ENCODE measurements around the gene EXOSC9. TPM values are rescaled to one million over a fixed set of nuclear protein-coding genes. Genes with fewer than 3 reads are reported as not detected.

EXOSC9 gene
- total RNA-seq, 2 experiments from 2014 or later: 58.4 to 66.0 TPM

GRCh38 chr4:121824950-121825349, 23.8 kb downstream of the EXOSC9 start:
- BruUV-seq (replicated peaks): no TSS peak
- H3K4me1 ChIP-seq (ENCODE audit: insufficient read depth, low read length, poor library complexity, severe bottlenecking): peaks cover 35% of the 10 kb centered on the region
- peak overlapping the region; percentile 89; the same call in 1 of the 2 replicates for H3K4me2 ChIP-seq (ENCODE audit: low read length)
- no peaks in the 10 kb centered on the region for H3K9me2 ChIP-seq (ENCODE audit: insufficient read depth, low read length)
- peak overlapping the region; percentile 74; the same call in 1 of the 2 replicates for H2AFZ ChIP-seq (ENCODE audit: low read length)
- H4K20me1 ChIP-seq (ENCODE audit: insufficient read depth, low read length): peaks cover 24% of the 10 kb centered on the region
- DNase-seq (ENCODE audit: low spot score): peak; percentile 17
- ChIA-PET POLR2A (interaction anchor here (0.6 to 3.7 kb wide), 7 partner anchors 10 to 45 kb away, joined by 4 to 29 read pairs (median 16); partner anchors contain the start of genes BBS7 and EXOSC9), CTCF (ENCODE audit: unreplicated experiment) (no interaction called here)
- H3K4me3 ChIP-seq (ENCODE audit: low read depth, low read length, poor library complexity, severe bottlenecking): no peak overlapping the region
- TF ChIP-seq CTCF (conservative IDR thresholded peaks at IDR 0.05; ENCODE audit: low read length): no peak
- TF ChIP-seq EZH2phosphoT487 (IDR thresholded peaks at IDR 0.05; ENCODE audit: borderline replicate concordance, low read depth, low read length): no peak
- H3K36me3 ChIP-seq (ENCODE audit: insufficient read depth, low read length): peaks cover 62% of the 10 kb centered on the region
- no peaks in the 10 kb centered on the region for H3K9me3 ChIP-seq (ENCODE audit: low read length)
- no peak overlapping the region for H3K27ac ChIP-seq (ENCODE audit: low read depth, low read length, poor library complexity, severe bottlenecking)
- H3K79me2 ChIP-seq (ENCODE audit: insufficient read depth, low read depth, low read length): peaks cover 37% of the 10 kb centered on the region
- intact Hi-C loops (cut with micrococcal nuclease; ENCODE audit: unreplicated experiment): loop anchor here (1.0 to 10.0 kb wide), 4 partner anchors 45 to 1097 kb away; partner anchors contain the start of genes BBS12, BBS7, BLTP1 and NUDT6

- no peaks in the 10 kb centered on the region for H3K9me3 ChIP-seq (ENCODE audit: low read length)
- ChIA-PET POLR2A (interaction anchor here (0.6 to 1.6 kb wide), 10 partner anchors 14 to 619 kb away, joined by 3 to 6 read pairs (median 4); partner anchors contain the start of gene EXOSC9), CTCF (ENCODE audit: unreplicated experiment) (no interaction called here)
- H2AFZ ChIP-seq (ENCODE audit: low read length): no peak overlapping the region
- intact Hi-C loops (cut with micrococcal nuclease; ENCODE audit: unreplicated experiment): loop anchor here (10.0 kb wide), 1 partner anchor 907 kb away; the partner anchor contains the start of gene BBS12
- H3K4me3 ChIP-seq (ENCODE audit: low read depth, low read length, poor library complexity, severe bottlenecking): no peak overlapping the region
- H3K36me3 ChIP-seq (ENCODE audit: insufficient read depth, low read length): peaks cover 48% of the 10 kb centered on the region
- H3K9me2 ChIP-seq (ENCODE audit: insufficient read depth, low read length): no peaks in the 10 kb centered on the region
- DNase-seq (ENCODE audit: low spot score): no peak
- BruUV-seq (replicated peaks): no TSS peak
- H3K79me2 ChIP-seq (ENCODE audit: insufficient read depth, low read depth, low read length): peaks cover 8% of the 10 kb centered on the region; the same call in 1 of the 2 replicates
- no peak for TF ChIP-seq EZH2phosphoT487 (IDR thresholded peaks at IDR 0.05; ENCODE audit: borderline replicate concordance, low read depth, low read length)
- no peak for TF ChIP-seq CTCF (conservative IDR thresholded peaks at IDR 0.05; ENCODE audit: low read length)
- no peak overlapping the region for H3K27ac ChIP-seq (ENCODE audit: low read depth, low read length, poor library complexity, severe bottlenecking)
- H4K20me1 ChIP-seq (ENCODE audit: insufficient read depth, low read length): no peaks in the 10 kb centered on the region
- peaks cover 11% of the 10 kb centered on the region for H3K4me1 ChIP-seq (ENCODE audit: insufficient read depth, low read length, poor library complexity, severe bottlenecking)
- no peak overlapping the region for H3K4me2 ChIP-seq (ENCODE audit: low read length)
These were observed 26.7 kb downstream of the EXOSC9 start for GRCh38 chr4:121827853-121828252.

GRCh38 chr4:121829511-121829910, 28.4 kb downstream of the EXOSC9 start:
- intact Hi-C loops (cut with micrococcal nuclease; ENCODE audit: unreplicated experiment): loop anchor here (10.0 kb wide), 1 partner anchor 905 kb away; the partner anchor contains the start of gene BBS12

More at GRCh38 chr4:121829511-121829910, 28.4 kb downstream of the EXOSC9 start:
- CTCF ChIA-PET (ENCODE audit: unreplicated experiment): no interaction called here
- no peak overlapping the region for H3K4me3 ChIP-seq (ENCODE audit: low read depth, low read length, poor library complexity, severe bottlenecking)
- H3K9me3 ChIP-seq (ENCODE audit: low read length): no peaks in the 10 kb centered on the region
- H4K20me1 ChIP-seq (ENCODE audit: insufficient read depth, low read length): no peaks in the 10 kb centered on the region
- H3K79me2 ChIP-seq (ENCODE audit: insufficient read depth, low read depth, low read length): no peaks in the 10 kb centered on the region
- no TSS peak for BruUV-seq (replicated peaks)
- H3K4me2 ChIP-seq (ENCODE audit: low read length): no peak overlapping the region
- no peak overlapping the region for H3K27ac ChIP-seq (ENCODE audit: low read depth, low read length, poor library complexity, severe bottlenecking)
- H2AFZ ChIP-seq (ENCODE audit: low read length): no peak overlapping the region
- peaks cover 47% of the 10 kb centered on the region for H3K36me3 ChIP-seq (ENCODE audit: insufficient read depth, low read length)
- H3K4me1 ChIP-seq (ENCODE audit: insufficient read depth, low read length, poor library complexity, severe bottlenecking): peaks cover 7% of the 10 kb centered on the region
- POLR2A ChIA-PET: interaction anchor here (0.7 to 1.1 kb wide), 3 partner anchors 33 to 456 kb away, joined by 3 to 4 read pairs (median 3); no protein-coding TSS in a partner anchor
- no peak for DNase-seq (ENCODE audit: low spot score)
- no peaks in the 10 kb centered on the region for H3K9me2 ChIP-seq (ENCODE audit: insufficient read depth, low read length)
- TF ChIP-seq CTCF (conservative IDR thresholded peaks at IDR 0.05; ENCODE audit: low read length): no peak
- TF ChIP-seq EZH2phosphoT487 (IDR thresholded peaks at IDR 0.05; ENCODE audit: borderline replicate concordance, low read depth, low read length): no peak

All from OCI-LY7 (cell line).